WI38 (cell line): ENCODE results near the gene BTBD2.

ENCODE experiments used
- H3K4me3 ChIP-seq: 2 replicates; pipeline ENCODE4 v1.5.1; 2011; ENCODE audit warnings: low read depth, mild to moderate bottlenecking, control low read depth, low read length
- TF ChIP-seq, protein P1 (sequence below): IDR thresholded peaks from 2 replicates; pipeline ENCODE4 v1.5.1; 2012; ENCODE audit warnings: low read depth, mild to moderate bottlenecking, control low read depth, low read length

The BTBD2 gene

GRCh38 chr19:2040647-2041432 lies 25.3 kb upstream of the BTBD2 start:
- H3K4me3 ChIP-seq = no peak overlapping the region
- TF ChIP-seq, protein P1, sequence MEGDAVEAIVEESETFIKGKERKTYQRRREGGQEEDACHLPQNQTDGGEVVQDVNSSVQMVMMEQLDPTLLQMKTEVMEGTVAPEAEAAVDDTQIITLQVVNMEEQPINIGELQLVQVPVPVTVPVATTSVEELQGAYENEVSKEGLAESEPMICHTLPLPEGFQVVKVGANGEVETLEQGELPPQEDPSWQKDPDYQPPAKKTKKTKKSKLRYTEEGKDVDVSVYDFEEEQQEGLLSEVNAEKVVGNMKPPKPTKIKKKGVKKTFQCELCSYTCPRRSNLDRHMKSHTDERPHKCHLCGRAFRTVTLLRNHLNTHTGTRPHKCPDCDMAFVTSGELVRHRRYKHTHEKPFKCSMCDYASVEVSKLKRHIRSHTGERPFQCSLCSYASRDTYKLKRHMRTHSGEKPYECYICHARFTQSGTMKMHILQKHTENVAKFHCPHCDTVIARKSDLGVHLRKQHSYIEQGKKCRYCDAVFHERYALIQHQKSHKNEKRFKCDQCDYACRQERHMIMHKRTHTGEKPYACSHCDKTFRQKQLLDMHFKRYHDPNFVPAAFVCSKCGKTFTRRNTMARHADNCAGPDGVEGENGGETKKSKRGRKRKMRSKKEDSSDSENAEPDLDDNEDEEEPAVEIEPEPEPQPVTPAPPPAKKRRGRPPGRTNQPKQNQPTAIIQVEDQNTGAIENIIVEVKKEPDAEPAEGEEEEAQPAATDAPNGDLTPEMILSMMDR = no peak

DNA sequence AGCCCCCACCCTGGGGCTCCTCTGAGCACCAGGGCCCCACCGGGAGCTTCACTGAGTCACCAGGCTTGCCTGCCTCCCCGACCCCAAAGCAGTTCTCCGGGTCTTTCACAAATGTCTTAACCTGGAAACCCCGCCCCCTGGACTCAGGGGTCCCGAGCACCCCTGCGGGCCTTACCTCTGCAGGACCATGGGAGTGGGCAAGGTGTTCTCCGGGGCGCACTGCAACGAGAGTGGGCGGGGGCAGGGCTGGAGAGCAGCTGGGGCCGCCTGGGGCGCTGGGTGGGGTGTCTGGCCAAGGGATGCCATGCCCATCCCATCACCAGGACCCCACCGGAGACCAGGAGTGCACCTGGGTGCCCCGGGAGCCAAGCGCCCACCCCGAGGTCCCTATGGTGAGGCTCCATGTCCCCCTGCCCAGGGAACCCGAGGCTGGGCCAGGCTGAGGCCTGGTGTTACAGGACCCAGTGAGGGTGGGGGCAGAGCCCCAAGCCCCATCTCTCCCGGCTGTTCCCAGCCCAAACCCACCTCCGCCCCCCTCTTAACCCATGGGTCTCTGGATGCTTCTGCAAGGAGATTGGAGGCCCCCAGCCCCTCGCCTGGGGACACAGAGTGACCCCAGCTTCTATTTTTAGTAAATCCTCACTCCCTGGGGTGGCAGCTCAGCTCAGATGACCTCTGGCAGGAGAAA lies 24.6 kb upstream of the BTBD2 start:
- TF ChIP-seq, protein P1 = no peak
- H3K4me3 ChIP-seq = no peak overlapping the region

- TF ChIP-seq, protein P1 = no peak
- no peak overlapping the region for H3K4me3 ChIP-seq
Measured at GRCh38 chr19:2039089-2039958, 23.8 kb upstream of the BTBD2 start.

- no peak overlapping the region for H3K4me3 ChIP-seq
- TF ChIP-seq, protein P1 = no peak
Measured at GRCh38 chr19:2038284-2039088, 23.0 kb upstream of the BTBD2 start.

DNA sequence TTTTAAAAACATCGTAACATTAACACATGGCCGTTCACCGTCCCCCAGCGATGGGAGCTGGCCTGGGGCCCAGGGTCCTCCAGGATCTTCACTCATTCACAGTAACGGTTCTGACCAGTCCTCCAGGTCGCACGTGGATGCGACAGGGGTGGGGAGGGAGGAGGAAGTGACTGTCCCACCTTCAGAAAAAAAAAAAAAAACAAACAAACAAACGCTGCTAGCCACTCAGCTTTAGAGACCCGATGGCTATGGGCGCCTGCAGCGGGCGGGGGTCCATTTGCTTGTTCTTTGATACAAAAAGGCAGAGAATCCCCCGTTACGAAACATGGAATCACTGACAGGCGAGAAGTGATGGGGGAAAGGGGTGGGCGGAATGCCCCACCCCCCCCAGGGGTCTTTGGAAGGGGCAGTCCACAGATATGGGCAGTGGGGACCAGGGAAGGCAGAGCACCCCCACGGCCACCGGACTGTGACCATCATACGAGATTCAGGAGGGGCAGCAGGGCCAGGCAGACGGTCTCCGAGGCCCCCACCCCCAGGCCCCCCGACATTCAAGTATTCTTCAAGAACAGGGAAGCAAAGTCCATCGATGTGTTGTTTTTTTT lies 22.2 kb upstream of the BTBD2 start:
- TF ChIP-seq, protein P1 = no peak
- H3K4me3 ChIP-seq = no peak overlapping the region

DNA sequence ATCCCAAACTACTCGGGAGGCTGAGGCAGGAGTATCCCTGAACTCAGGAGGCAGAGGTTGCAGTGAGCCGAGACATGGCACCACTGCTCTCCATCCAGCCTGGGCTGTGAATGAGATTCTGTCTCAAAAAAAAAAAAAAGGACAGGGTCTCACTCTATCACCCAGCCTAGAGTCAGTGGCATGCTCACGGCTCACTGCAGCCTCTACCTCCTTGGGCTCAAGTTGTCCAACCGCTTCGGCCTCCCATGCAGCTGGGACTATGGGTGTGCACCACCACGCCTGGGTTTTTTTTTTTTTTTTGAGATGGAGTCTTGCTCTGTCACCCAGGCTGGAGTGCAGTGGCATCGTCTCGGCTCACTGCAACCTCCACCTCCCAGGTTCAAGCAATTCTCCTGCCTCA lies 20.9 kb upstream of the BTBD2 start:
- TF ChIP-seq, protein P1 = no peak
- no peak overlapping the region for H3K4me3 ChIP-seq
